Natural killer cell treated with Interleukin-12 subunit alpha and Interleukin-12 subunit beta and Interleukin-15 and Interleukin-18, amount 100 ng/mL, for 72 hours (primary cell): ENCODE data around the gene LRG1. TPM values are rescaled to one million over a fixed set of nuclear protein-coding genes. Genes with fewer than 3 reads are reported as not detected.

ENCODE experiments used
- ATAC-seq, 2 donors: fragments of 150-1000 bp; cut with Tn5 transposase in 1 of 2; sonication (Bioruptor Pico), chemical (Tn5 transposase) in 1 of 2; 2 replicates each; pipeline ENCODE4 v1.10.0; 2021
- DNase-seq: peaks from one replicate; pipeline ENCODE4 v3.0.0; 2022; ENCODE audit warnings: low spot score
- H3K27ac Mint-ChIP-seq, 2 donors: 1 replicate in 1 of 2; 2 replicates in 1 of 2; pipeline ENCODE4 v1.8.0; 2022; ENCODE audit warnings: mixed read lengths in 2 of 2, mild to moderate bottlenecking in 1 of 2, moderate library complexity in 1 of 2
- H3K27me3 Mint-ChIP-seq, 2 donors: 1 replicate in 1 of 2; 2 replicates in 1 of 2; pipeline ENCODE4 v1.8.0; 2022; ENCODE audit warnings: mixed read lengths in 2 of 2
- H3K36me3 Mint-ChIP-seq: one replicate; pipeline ENCODE4 v1.8.0; 2022; ENCODE audit warnings: mixed read lengths
- H3K4me1 Mint-ChIP-seq, 2 donors: 1 replicate in 1 of 2; 2 replicates in 1 of 2; pipeline ENCODE4 v1.8.0; 2022; ENCODE audit warnings: low read depth in 2 of 2, mixed read lengths in 2 of 2, mild to moderate bottlenecking in 1 of 2
- H3K4me3 Mint-ChIP-seq: one replicate; pipeline ENCODE4 v1.8.0; 2022; ENCODE audit warnings: mixed read lengths
- H3K9me3 Mint-ChIP-seq: 2 replicates; pipeline ENCODE4 v1.8.0; 2022; ENCODE audit warnings: mixed read lengths
- total RNA-seq, 2 donors: library from RNA; stranded (reverse); gene quantifications; one replicate each; pipeline ENCODE4 v1.2.3, GENCODE V29; 2022

Gene LRG1
- total RNA-seq, 2 donors from 2014 or later = 0.36 TPM; not detected in 1

DNA sequence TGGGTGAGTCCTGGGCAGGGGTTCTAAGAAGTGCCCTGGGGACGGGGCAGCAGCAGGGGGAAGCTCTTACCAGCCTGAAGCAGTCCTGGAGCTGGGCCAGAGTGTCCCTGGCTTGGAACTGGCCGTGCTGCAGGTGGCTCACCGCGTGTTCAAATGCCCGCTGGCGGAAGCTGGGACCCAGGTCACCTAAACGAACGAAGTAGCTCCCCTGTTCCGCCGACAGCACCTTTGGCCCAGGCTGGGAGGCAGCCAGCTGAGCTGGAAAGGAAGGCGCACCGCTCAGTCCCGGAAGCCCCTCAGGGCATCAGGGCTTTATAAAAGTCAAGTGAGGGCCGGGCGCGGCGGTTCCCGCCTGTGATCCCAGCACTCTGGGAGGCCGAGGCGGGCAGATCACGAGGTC lies 31.1 kb downstream of the LRG1 start:
- Mint-ChIP-seq H3K4me1 (peaks cover 8 to 13% of the 10 kb centered on the region in 2 donors), H3K36me3 (no peaks in the 10 kb centered on the region), H3K4me3 (no peak overlapping the region), H3K27me3 (no peaks in the 10 kb centered on the region), H3K27ac (no peak overlapping the region), H3K9me3 (no peaks in the 10 kb centered on the region)
- no peak for ATAC-seq
- DNase-seq = no peak

DNA sequence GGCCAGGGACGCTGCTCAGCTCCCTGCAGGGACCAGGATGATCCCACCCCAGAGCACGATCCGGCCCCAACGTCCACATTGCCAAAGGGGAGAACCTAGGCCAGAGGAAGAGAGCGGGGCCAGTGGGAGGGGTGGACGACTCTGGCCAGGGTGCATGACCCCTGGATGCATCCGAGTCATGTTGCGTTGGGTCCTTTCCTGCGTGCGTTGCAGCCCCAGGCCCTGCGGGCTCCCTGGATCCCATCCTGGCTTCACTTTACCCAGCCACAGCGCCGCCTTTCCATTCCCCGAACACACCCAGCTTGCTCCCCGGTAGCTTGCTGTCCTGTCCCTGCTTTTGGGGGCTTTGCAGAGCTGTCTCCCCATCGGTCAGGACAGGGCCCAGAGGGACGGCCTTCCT lies 32.0 kb downstream of the LRG1 start:
- H3K9me3 Mint-ChIP-seq = no peaks in the 10 kb centered on the region
- no peak for ATAC-seq
- no peak overlapping the region for H3K27ac Mint-ChIP-seq
- DNase-seq = no peak
- H3K4me1 Mint-ChIP-seq = peaks cover 8 to 13% of the 10 kb centered on the region in 2 donors
- no peak overlapping the region for H3K4me3 Mint-ChIP-seq
- H3K36me3 Mint-ChIP-seq = no peaks in the 10 kb centered on the region
- no peaks in the 10 kb centered on the region for H3K27me3 Mint-ChIP-seq

DNA sequence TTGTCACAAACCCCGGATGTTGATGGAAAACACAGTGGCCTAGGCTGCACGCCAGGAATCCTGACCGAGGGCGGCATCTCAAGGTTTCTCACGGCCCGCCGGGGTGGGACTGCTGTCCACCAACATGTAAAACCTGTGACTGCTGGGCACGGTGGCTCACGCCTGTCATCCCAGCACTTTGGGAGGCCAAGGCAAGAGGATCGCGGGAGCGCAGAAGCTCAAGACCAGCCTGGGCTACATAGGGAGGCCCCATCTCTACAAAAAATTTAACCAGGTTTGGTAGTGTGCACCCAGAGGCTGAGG lies 32.7 kb downstream of the LRG1 start:
- Mint-ChIP-seq H3K9me3 (no peaks in the 10 kb centered on the region), H3K27ac (no peak overlapping the region), H3K4me1 (peaks cover 8 to 13% of the 10 kb centered on the region in 2 donors), H3K27me3 (no peaks in the 10 kb centered on the region), H3K36me3 (no peaks in the 10 kb centered on the region), H3K4me3 (no peak overlapping the region)
- DNase-seq (no peak), ATAC-seq (no peak)

DNA sequence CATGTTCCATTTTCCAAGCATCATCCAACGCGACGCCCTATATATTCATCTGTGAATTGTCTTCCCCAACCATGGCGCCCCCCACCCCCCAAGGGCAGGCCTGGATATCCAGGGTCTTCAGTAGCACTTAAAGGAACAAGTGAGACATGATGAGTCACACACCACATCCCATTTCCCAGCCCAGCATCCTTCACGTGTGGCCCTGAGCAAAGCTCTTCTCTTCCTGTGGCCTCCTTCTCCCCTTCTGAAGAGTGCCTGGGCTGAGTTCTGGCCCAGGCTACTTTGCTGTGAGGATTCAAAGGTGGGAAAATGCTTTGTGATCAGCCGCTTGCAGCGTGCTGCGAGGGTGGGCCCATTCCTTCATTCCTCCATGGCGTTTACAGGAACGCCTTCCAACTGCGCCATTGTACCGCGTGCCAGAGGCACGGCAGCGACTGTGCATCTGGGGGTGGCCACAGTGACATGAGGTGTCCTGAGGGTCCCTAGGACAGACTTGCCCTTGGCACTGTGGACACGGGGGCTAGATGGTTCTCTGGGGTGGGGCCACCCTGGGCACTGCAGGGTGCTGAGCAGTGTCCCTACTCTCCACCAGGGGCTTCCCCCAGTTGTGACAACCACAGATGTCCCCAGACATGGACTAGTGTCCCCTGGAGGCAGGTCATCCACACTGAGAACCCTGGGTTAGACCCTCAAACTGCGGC lies 33.2 kb downstream of the LRG1 start:
- peak in 1 of 2 donors; percentile 28 for ATAC-seq
- no peak overlapping the region for H3K4me3 Mint-ChIP-seq

DNA sequence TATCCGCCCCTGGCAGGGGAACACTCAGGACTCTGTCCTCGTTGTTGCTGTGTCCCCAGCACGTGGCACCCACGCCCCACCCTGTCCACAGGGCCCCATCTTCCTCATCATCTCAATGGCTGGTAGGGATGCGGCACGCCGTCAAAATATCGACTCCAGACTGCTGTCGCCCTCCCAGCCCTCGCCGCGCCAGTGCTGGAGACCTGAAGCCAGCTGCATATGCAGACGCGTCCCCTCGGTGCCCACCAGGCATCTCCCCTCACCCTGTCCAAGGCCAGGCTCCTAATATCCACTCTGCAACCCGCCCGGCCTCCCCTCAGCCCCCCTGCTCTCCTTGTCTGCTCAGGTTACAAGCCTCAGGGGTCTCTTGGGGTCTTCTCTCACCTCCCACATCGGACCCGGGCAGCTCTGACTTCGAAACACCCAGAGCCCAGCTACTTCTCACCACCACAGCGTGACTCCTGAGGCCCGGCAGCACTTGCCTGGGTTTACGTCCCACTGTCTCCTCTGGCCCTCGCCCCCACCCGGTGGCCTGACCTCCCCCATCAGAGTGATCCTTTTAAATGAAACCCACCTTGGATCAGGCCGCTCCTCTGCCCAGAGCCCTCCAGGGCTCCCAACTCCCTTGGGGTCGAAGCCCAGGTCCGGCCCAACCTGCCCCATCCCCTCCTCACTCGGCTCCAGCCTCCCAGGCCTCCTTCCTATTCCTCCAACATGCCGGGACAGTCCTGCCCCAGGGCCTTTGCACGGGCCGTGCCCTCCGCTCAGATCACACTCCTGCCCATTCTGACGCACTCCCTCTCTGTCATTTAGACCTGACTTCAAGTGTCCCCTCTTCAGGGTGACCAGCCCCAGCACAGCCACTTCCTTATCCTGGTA lies 34.0 kb downstream of the LRG1 start:
- peak overlapping the region in 1 of 2 donors; percentile 6 for H3K27ac Mint-ChIP-seq
- H3K4me1 Mint-ChIP-seq = peaks cover 8 to 13% of the 10 kb centered on the region in 2 donors
- no peak for DNase-seq

More for the DNA sequence above, 33.2 kb downstream of the LRG1 start:
- no peaks in the 10 kb centered on the region for H3K27me3 Mint-ChIP-seq
- H3K9me3 Mint-ChIP-seq = no peaks in the 10 kb centered on the region
- H3K36me3 Mint-ChIP-seq = no peaks in the 10 kb centered on the region
- H3K4me1 Mint-ChIP-seq = peaks cover 8 to 13% of the 10 kb centered on the region in 2 donors
- no peak for DNase-seq
- H3K27ac Mint-ChIP-seq = peak overlapping the region in 1 of 2 donors; percentile 6

DNA sequence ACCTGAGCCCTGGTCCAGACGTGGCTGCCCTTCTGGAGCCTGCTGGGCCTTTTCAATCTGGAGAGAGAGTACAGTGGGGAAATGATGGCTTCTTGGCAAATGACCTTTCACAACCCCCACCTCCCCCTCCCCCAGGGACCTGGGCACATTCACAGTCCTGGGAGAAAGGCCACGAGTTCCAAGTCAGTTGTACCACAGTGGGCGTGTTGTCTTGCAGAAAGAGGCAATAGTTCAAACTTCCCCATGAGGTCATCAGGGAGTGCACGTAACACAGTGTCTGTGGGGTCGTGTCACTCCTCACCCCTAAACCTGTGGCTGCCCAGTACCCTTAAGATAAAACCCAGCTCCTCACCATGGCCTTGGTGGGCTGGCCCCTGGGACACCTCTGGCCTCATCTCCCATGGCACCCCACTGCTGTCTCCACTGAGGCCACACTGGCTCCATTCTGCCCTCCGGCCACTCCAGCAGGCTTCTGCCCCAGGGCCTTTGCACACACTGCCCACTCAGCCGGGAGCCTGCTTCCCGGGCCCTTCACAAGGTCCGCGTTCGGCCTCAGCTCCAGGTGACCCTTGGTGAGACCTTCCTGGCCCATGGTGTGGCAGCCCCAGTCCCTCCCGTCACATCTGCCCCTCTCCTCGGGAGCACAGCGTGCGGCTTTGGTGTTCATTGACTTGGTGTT lies 34.8 kb downstream of the LRG1 start:
- Mint-ChIP-seq H3K27ac (no peak overlapping the region), H3K36me3 (no peaks in the 10 kb centered on the region), H3K9me3 (no peaks in the 10 kb centered on the region), H3K4me1 (peaks cover 8 to 13% of the 10 kb centered on the region in 2 donors), H3K27me3 (no peaks in the 10 kb centered on the region), H3K4me3 (no peak overlapping the region)
- ATAC-seq (peak in 1 of 2 donors; percentile 30), DNase-seq (no peak)

More for the DNA sequence above, 34.0 kb downstream of the LRG1 start:
- Mint-ChIP-seq H3K27me3 (no peaks in the 10 kb centered on the region), H3K9me3 (no peaks in the 10 kb centered on the region), H3K36me3 (no peaks in the 10 kb centered on the region), H3K4me3 (no peak overlapping the region)
- no peak for ATAC-seq

DNA sequence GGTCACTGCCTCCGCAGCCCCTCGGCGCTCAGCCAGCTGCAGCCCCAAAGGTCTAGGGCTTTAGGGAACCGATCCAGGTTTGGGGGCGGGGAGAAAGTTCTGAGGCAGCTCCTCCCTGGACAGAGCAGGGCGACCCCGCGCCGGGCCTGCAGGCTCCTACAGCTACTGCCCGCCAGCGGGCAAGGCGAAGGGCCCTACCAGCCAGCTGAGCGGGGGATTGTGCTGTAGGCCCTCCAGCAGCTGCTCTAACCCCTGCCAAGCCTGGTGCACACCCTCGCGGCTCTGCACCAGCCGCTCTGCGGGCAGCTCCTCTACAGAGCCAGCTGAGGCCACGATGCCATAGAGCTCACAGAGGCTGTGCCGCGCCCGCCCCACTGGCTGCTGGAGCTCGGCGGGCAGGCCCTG lies 35.5 kb downstream of the LRG1 start:
- ATAC-seq (no peak), DNase-seq (no peak)
- H3K9me3 Mint-ChIP-seq = no peaks in the 10 kb centered on the region
- H3K27me3 Mint-ChIP-seq = no peaks in the 10 kb centered on the region
- H3K36me3 Mint-ChIP-seq = no peaks in the 10 kb centered on the region
- H3K4me1 Mint-ChIP-seq = peaks cover 8 to 13% of the 10 kb centered on the region in 2 donors
- no peak overlapping the region for H3K27ac Mint-ChIP-seq
- no peak overlapping the region for H3K4me3 Mint-ChIP-seq

DNA sequence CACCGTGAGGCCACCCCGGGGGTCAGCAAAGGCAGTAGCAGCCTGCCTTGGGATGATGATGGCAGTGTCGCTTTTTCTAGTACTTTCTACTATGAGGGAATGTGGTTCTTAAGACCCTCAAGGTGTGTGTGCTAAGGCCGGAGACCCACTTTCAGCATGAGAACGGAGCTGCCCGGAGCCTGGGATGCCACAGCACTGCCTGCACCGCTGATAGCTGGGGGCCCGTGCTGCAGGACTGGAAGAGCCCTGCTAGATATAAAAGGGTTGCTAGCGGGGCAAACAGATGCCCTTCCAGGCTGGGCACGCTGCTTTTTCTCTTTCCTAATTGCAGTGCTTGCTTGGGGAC lies 36.0 kb downstream of the LRG1 start:
- H3K27ac Mint-ChIP-seq = no peak overlapping the region
- no peaks in the 10 kb centered on the region for H3K27me3 Mint-ChIP-seq
- ATAC-seq (no peak), DNase-seq (no peak)
- H3K4me3 Mint-ChIP-seq = no peak overlapping the region
- H3K4me1 Mint-ChIP-seq = peaks cover 8 to 13% of the 10 kb centered on the region in 2 donors
- H3K36me3 Mint-ChIP-seq = no peaks in the 10 kb centered on the region
- no peaks in the 10 kb centered on the region for H3K9me3 Mint-ChIP-seq

DNA sequence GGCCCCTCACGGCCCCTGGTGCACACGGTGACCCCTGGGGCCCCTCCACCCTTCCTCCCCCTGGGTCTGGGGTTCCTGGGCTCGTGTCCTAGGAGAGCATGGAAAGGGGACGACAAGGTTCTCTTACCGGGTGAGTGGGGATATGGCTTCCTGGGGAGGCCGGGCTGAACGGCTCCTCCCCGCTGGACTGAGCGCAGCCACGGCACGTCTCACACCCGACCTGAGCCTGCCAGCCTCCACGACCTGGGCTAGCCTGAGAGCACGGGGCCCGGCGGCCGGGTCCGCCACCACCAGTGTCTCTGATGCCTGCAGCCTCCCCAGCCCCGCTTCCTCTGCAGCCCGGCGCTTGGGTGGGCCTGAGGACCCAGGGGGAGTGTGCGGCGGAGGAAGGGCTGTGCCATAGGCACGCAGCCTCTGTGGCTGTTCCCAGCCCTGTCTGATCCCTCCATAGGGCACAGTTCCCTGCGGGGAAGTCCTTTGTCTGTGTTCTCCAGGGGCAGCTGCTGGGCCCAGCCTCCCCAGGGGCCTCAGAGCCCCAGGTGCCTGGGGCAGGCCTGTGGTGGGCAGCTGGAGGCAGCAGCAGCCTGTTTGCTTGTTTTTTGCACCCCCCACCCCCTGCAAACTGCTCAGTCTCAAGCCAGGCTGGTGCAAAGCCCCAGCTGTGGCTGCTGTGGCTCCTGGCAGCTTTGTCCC lies 36.6 kb downstream of the LRG1 start:
- H3K27ac Mint-ChIP-seq = no peak overlapping the region
- no peaks in the 10 kb centered on the region for H3K9me3 Mint-ChIP-seq
- no peaks in the 10 kb centered on the region for H3K27me3 Mint-ChIP-seq
- peaks cover 8 to 13% of the 10 kb centered on the region in 2 donors for H3K4me1 Mint-ChIP-seq
- no peaks in the 10 kb centered on the region for H3K36me3 Mint-ChIP-seq
- DNase-seq = no peak
- H3K4me3 Mint-ChIP-seq = no peak overlapping the region
- no peak for ATAC-seq

DNA sequence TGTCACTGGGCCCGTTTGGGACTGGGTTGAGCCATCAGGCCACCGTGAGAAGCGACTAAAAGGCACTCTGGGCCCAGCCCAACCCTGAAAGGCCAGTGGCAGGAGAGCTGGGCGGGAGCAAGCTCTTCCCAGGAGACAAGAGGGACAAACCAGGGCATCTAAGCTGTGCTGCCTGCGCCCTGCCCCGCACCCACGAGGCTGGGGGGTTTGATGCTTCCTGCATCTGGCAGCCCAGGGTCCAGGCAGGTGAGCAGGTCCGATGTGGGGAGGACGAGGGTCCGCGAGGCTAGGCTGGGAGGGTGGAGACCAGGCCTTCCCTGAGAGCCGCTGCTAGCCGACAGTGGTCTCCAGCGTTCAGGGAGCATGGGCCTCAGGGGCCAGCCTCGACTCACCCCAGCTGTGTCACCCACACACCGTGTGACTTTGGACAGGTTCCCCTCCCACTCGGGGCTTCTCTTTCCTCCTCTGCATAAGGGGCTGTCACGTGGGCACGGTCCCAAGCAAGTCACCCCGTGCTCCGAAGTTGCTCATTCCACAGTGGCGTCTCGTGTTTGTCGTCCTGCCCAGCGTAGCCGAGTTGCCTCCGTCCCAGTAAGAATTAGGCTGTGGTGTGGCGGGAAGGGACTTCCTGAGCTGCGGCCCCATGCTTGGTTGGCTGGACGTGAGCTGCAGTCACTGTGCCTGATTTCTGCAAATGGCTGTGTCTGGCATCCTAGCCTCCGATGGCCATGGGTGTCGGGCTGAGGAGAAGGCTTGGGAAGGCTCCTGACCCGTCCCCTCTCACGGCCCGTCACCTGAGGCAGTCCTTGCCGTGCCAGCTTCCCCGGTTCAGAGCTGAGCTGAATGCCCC lies 37.3 kb downstream of the LRG1 start:
- Mint-ChIP-seq H3K27me3 (no peaks in the 10 kb centered on the region), H3K27ac (no peak overlapping the region), H3K36me3 (no peaks in the 10 kb centered on the region), H3K4me3 (no peak overlapping the region), H3K4me1 (peaks cover 8 to 13% of the 10 kb centered on the region in 2 donors), H3K9me3 (no peaks in the 10 kb centered on the region)
- no peak for ATAC-seq
- DNase-seq = no peak

DNA sequence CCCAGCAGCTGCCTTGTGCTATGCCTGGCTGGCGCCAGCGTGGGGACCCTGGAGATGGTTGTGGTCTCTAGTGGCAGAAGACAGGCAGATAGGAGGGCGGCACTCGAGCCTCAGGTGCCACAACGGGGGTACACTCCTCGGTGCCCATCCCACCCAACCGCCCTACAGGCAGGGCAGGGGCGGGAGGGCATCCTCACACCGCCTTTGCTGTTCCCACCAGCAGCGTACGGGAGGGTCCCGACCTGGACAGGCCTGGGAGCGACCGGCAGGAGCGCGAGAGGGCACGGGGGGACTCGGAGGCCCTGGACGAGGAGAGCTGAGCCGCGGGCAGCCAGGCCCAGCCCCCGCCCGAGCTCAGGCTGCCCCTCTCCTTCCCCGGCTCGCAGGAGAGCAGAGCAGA lies 38.1 kb downstream of the LRG1 start:
- H3K9me3 Mint-ChIP-seq = no peaks in the 10 kb centered on the region
- no peaks in the 10 kb centered on the region for H3K36me3 Mint-ChIP-seq
- peaks cover 7 to 12% of the 10 kb centered on the region in 2 donors for H3K4me1 Mint-ChIP-seq
- ATAC-seq (no peak), DNase-seq (no peak)
- no peak overlapping the region for H3K27ac Mint-ChIP-seq
- H3K27me3 Mint-ChIP-seq = no peaks in the 10 kb centered on the region
- no peak overlapping the region for H3K4me3 Mint-ChIP-seq

DNA sequence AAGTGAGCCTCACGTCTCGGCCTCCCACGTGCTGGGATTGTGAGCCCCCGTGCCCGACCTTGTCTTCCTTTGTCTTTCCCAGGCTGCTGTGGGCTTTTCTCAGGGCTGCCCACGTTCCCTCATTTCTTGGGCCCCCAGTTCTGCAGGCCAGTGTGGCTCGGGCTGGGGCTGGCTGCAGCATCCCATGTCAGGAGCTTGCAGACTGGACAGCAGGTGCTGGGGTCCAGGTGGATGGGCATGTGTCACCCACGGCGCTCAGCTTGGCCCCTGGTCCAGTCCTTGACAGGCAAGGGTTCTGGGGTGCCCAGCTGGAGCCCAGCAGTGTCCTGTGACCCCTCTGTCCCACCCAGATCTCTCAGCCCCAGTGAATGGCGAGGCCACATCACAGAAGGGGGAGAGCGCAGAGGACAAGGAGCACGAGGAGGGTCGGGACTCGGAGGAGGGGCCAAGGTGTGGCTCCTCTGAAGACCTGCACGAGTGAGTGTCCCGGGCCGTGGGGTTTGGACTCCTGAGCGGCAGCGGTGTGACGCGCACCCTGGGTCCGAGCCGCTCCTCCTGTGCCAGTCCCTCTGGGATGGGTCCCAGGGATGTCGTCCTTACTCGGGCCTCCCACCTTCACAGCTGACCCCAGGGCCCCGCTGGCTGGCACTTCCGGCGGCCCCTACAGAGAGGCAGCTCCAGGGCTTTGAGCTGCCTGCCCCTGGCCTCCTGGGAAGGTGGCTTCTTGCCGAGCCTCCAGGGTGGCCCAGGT lies 38.8 kb downstream of the LRG1 start:
- Mint-ChIP-seq H3K4me1 (peaks cover under 1 to 5% of the 10 kb centered on the region in 2 donors), H3K27me3 (no peaks in the 10 kb centered on the region), H3K9me3 (no peaks in the 10 kb centered on the region), H3K4me3 (no peak overlapping the region), H3K27ac (no peak overlapping the region), H3K36me3 (no peaks in the 10 kb centered on the region)
- ATAC-seq (no peak), DNase-seq (no peak)
